BE2C (cell line): ENCODE results near the gene GTF2H1.

ENCODE experiments used
- DNase-seq: peaks from one replicate; pipeline ENCODE4 v3.0.0-alpha.2; 2020
- H3K27me3 ChIP-seq: fragments of 250-450 bp; sonication (Bioruptor Pico); 2 replicates; pipeline ENCODE4 v1.5.1; 2020; ENCODE audit warnings: mild to moderate bottlenecking
- H3K36me3 ChIP-seq: fragments of 250-450 bp; sonication (Bioruptor Pico); 2 replicates; pipeline ENCODE4 v1.5.1; 2020; ENCODE audit warnings: mild to moderate bottlenecking
- H3K4me1 ChIP-seq: fragments of 250-450 bp; sonication (Bioruptor Pico); 2 replicates; pipeline ENCODE4 v1.5.1; 2020
- H3K4me3 ChIP-seq: 2 replicates; pipeline ENCODE4 v1.5.1; 2011; ENCODE audit warnings: low read depth, low read length
- H3K9me3 ChIP-seq: fragments of 250-450 bp; sonication (Bioruptor Pico); 2 replicates; pipeline ENCODE4 v1.5.1; 2020
- TF ChIP-seq, protein P1 (sequence below): IDR thresholded peaks from 2 replicates; pipeline ENCODE4 v1.5.1; 2012; ENCODE audit warnings: mild to moderate bottlenecking, low read depth, low read length

Gene GTF2H1

DNA sequence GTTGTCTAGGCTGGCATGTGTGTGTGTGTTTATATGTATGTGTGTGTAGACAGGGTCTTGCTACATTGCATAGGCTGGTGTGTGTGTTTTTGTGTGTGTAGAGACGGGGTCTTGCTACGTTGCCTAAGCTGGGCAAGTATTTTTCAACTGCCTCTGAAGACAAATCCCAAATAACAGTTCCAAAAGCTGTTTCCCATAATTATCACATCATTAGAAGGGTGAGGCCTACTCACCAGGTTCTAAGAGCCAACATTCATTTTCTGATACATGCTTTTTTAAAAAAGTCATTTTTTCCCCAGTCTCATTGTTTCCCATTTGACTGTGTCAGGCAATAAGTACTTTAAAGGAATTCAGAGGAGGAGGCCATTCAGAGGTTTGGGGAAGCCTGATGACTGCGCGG, 33.5 kb upstream of the GTF2H1 start:
- Histone ChIP-seq H3K27me3 (no peaks in the 10 kb centered on the region), H3K4me3 (no peak overlapping the region), H3K4me1 (no peaks in the 10 kb centered on the region), H3K9me3 (no peaks in the 10 kb centered on the region), H3K36me3 (no peaks in the 10 kb centered on the region)
- TF ChIP-seq, protein P1, sequence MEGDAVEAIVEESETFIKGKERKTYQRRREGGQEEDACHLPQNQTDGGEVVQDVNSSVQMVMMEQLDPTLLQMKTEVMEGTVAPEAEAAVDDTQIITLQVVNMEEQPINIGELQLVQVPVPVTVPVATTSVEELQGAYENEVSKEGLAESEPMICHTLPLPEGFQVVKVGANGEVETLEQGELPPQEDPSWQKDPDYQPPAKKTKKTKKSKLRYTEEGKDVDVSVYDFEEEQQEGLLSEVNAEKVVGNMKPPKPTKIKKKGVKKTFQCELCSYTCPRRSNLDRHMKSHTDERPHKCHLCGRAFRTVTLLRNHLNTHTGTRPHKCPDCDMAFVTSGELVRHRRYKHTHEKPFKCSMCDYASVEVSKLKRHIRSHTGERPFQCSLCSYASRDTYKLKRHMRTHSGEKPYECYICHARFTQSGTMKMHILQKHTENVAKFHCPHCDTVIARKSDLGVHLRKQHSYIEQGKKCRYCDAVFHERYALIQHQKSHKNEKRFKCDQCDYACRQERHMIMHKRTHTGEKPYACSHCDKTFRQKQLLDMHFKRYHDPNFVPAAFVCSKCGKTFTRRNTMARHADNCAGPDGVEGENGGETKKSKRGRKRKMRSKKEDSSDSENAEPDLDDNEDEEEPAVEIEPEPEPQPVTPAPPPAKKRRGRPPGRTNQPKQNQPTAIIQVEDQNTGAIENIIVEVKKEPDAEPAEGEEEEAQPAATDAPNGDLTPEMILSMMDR = no peak
- DNase-seq = no peak

DNA sequence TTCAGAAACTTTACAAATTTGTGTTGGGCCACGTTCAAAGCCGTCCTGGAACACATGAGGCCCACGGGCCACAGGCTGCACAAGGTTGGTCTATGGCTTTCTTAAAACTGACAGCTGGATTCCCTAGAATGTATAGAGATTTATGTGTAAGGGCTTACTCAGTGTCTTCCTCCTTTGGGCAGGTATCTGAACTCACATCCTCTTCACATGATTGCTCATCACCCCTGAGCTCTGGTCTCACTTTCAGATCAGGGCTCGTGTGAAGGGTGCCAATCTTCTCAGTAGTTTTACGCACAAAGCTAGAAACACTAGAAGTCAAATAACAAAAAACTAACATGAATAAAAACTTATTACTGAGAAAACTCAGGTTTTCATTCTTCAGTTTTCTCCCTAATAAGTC, 27.5 kb upstream of the GTF2H1 start:
- H3K4me1 ChIP-seq = no peaks in the 10 kb centered on the region
- H3K9me3 ChIP-seq = no peaks in the 10 kb centered on the region
- no peak for DNase-seq
- H3K4me3 ChIP-seq = no peak overlapping the region
- TF ChIP-seq, protein P1 = no peak
- H3K27me3 ChIP-seq = no peaks in the 10 kb centered on the region
- H3K36me3 ChIP-seq = no peaks in the 10 kb centered on the region

DNA sequence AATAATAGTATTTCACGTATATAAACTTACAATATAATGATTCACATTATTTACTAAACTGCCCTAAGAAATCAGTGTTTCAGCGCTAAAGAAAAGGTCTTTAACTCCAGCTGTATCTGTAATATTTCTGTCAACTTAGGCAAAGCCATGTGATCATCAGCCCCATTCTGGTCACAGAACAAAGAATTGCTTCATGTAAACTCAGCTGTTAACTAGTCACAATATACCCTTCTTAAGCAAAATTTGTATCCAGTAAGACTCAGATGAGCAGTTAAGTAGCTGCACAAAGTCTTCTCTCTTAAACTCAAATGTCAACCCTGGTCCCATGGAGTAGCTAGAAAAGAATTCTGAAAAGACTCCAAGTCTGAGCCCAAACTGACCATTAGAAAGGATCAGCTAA, 27.1 kb upstream of the GTF2H1 start:
- Histone ChIP-seq H3K4me3 (no peak overlapping the region), H3K27me3 (no peaks in the 10 kb centered on the region), H3K9me3 (no peaks in the 10 kb centered on the region), H3K4me1 (no peaks in the 10 kb centered on the region), H3K36me3 (no peaks in the 10 kb centered on the region)
- TF ChIP-seq, protein P1 = no peak
- DNase-seq = no peak

DNA sequence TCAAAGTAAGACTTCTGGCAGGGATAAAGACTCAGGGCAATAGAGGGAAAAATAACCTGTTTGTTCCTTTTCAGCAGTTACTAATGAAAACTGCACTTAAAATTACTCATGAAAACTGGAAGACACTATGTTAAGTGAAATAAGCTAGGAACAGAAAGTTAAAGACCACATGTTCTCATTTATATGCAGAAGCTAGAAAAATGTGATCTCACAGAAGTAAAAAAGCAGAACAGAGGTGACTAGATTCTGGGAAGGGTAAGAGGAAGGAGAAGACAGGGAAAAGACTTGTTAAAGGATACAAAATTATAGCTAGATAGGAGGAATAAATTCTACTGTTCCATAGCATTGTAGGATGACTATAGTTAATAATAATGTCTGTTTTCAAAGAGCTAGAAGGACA, 22.6 kb upstream of the GTF2H1 start:
- Histone ChIP-seq H3K4me3 (no peak overlapping the region), H3K36me3 (no peaks in the 10 kb centered on the region), H3K9me3 (no peaks in the 10 kb centered on the region), H3K4me1 (no peaks in the 10 kb centered on the region), H3K27me3 (no peaks in the 10 kb centered on the region)
- TF ChIP-seq, protein P1 = no peak
- DNase-seq = no peak

DNA sequence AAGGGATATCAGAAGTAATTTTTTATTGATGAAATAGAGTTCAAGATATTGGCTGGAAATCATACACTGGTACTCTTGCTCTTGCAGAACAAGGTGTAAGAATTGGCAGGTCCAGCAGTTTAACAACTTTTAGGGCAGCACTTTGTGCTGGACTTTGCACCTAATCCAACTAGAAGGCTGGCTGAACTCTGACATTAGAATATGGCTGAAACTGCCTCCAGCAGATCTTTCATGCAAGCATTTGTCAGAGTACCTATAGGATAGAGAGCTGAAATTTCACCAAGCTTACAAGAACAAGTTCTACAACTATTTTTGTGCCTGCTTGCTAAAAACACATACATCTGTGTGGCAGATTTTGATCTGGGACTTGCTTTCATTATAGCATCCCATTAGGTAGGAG, 17.6 kb upstream of the GTF2H1 start:
- Histone ChIP-seq H3K36me3 (no peaks in the 10 kb centered on the region), H3K4me1 (no peaks in the 10 kb centered on the region), H3K9me3 (no peaks in the 10 kb centered on the region), H3K27me3 (no peaks in the 10 kb centered on the region), H3K4me3 (no peak overlapping the region)
- no peak for DNase-seq
- TF ChIP-seq, protein P1 = no peak

DNA sequence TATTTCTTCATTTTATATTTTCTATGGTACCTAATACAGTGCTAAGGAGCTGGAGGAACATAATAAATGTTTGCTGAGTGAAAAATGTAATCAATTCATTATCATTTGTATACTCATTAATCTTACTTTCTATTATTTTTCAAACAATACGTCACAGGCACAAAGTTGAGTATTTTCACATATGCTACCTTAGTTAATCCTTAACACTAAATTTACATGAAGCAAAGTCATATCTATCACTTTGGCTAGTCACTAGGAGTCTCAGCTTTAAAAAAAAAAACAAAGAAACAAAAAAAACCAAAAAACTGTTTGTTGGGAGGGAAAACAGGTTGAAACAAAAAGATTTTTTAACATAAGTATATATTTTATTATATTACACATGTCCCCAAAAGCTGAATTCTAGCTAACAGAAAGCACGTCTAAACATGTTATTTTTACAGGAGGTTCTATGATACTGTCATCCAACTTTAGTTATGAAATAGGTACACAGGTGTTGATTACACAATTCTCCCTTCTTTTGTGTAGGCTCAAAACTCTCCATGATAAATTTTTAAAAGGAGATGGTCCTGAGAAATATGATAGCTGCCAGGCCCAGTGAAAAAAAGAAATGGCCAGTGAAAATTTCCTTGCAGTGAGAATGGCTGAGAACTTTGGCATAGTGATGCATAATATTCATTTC, 14.8 kb upstream of the GTF2H1 start:
- Histone ChIP-seq H3K36me3 (no peaks in the 10 kb centered on the region; the same call in 1 of the 2 replicates), H3K4me3 (no peak overlapping the region), H3K4me1 (no peaks in the 10 kb centered on the region), H3K27me3 (no peaks in the 10 kb centered on the region), H3K9me3 (no peaks in the 10 kb centered on the region)
- TF ChIP-seq, protein P1 = no peak
- no peak for DNase-seq
